Stomach (tissue), 9 donors: Measurements from ENCODE around the gene ALOX5AP. TPM values are rescaled to one million over a fixed set of nuclear protein-coding genes. Genes with fewer than 3 reads are reported as not detected.

Experiments
- DNase-seq, 2 donors: peaks; one replicate each; pipeline versions ENCODE4 v3.0.0 to v3.0.0-alpha.2; 2013 to 2019
- H3K27ac ChIP-seq, 5 donors: fragments of 200-600 bp in 4 of 5; sonication (generic) in 4 of 5; one replicate each; pipeline ENCODE4 v1.5.1; 2013 to 2019; ENCODE audit warnings: mild to moderate bottlenecking in 1 of 5, moderate library complexity in 1 of 5
- H3K27me3 ChIP-seq, 3 donors: fragments of 200-600 bp; sonication (generic); one replicate each; pipeline ENCODE4 v1.5.1; 2017 to 2019; ENCODE audit warnings: mixed run types in 1 of 3
- H3K36me3 ChIP-seq, 4 donors: fragments of 200-600 bp; sonication (generic); 1 replicate in 3 of 4; 2 replicates in 1 of 4; pipeline ENCODE4 v1.5.1; 2016 to 2019
- H3K4me1 ChIP-seq, 4 donors: fragments of 200-600 bp; sonication (generic); one replicate each; pipeline ENCODE4 v1.5.1; 2016 to 2019
- H3K4me3 ChIP-seq, 4 donors: fragments of 200-600 bp; sonication (generic) in 3 of 4; one replicate each; pipeline ENCODE4 v1.5.1; 2016 to 2019; ENCODE audit warnings: mild to moderate bottlenecking in 1 of 4
- H3K9me3 ChIP-seq, 4 donors: fragments of 200-600 bp; sonication (generic); one replicate each; pipeline ENCODE4 v1.5.1; 2016 to 2019
- EP300 ChIP-seq: sonication (generic); formaldehyde crosslinking; IDR thresholded peaks from one replicate; pipeline ENCODE4 v1.6.1; 2017; ENCODE audit warnings: antibody characterized with exemption
- POLR2A ChIP-seq, 4 donors: fragments of 450-650 bp; IDR thresholded peaks; one replicate each; pipeline ENCODE4 v1.6.1; 2016; ENCODE audit warnings: antibody characterized with exemption in 4 of 4, control low read depth in 2 of 4, mild to moderate bottlenecking in 1 of 4, moderate library complexity in 1 of 4
- POLR2AphosphoS5 ChIP-seq, 3 donors: sonication (generic); formaldehyde crosslinking; IDR thresholded peaks; one replicate each; pipeline ENCODE4 v1.6.1; 2016; ENCODE audit warnings: antibody characterized with exemption in 3 of 3
- WGBS, 5 donors: extraction: QIAGEN DNeasy Blood & Tissue Kit in 3 of 5; methylation state at CpG; one replicate each; pipeline versions ENCODE4 v1.1.5 to v1.1.7; 2013 to 2018; 5-methylcytosine and 5-hydroxymethylcytosine counted together
- intact Hi-C: fragments of 100-400 bp; cut with DNase I; formaldehyde crosslinking; loops from one replicate; pipeline ENCODE4 v1.15.1; 2023; ENCODE audit warnings: low total_unique reads
- polyA plus RNA-seq, 3 donors: library from polyadenylated mRNA; stranded (reverse); fragments of 200-250 nt; gene quantifications; one replicate each; pipeline ENCODE4 v1.2.3, GENCODE V29; 2013
- total RNA-seq, 5 donors: library from RNA; depleted of rRNA; stranded (reverse); fragments of >200 nt; gene quantifications; one replicate each; pipeline versions ENCODE4 v1.1.0 to v1.2.3, GENCODE V29; 2014 to 2016
- TF ChIP-seq, protein P1 (sequence below), 7 experiments: fragments of 450-650 bp in 4 of 7; fragments of 200-600 bp in 3 of 7; sonication (generic) in 3 of 7; IDR thresholded peaks; one replicate each; pipeline ENCODE4 v1.5.1; 2016 to 2019; ENCODE audit warnings: antibody characterized with exemption in 7 of 7, control low read depth in 2 of 7, mild to moderate bottlenecking in 1 of 7
- donor health status: healthy with polysubstance abuse.
- donor health status: Bipolar disorder and iron deficiency.
- donor health status: healthy.

The ALOX5AP gene
- total and polyA plus RNA-seq, 8 donors = 1.3 to 36.4 (median 7.7) TPM

- no peaks in the 10 kb centered on the region for H3K36me3 ChIP-seq
- no peak overlapping the region for H3K27ac ChIP-seq
- WGBS, 5 donors = 75 to 91% (median 89%) methylated on average over 8 of the region's 8 CpGs
- H3K9me3 ChIP-seq = no peaks in the 10 kb centered on the region
- TF ChIP-seq, protein P1, sequence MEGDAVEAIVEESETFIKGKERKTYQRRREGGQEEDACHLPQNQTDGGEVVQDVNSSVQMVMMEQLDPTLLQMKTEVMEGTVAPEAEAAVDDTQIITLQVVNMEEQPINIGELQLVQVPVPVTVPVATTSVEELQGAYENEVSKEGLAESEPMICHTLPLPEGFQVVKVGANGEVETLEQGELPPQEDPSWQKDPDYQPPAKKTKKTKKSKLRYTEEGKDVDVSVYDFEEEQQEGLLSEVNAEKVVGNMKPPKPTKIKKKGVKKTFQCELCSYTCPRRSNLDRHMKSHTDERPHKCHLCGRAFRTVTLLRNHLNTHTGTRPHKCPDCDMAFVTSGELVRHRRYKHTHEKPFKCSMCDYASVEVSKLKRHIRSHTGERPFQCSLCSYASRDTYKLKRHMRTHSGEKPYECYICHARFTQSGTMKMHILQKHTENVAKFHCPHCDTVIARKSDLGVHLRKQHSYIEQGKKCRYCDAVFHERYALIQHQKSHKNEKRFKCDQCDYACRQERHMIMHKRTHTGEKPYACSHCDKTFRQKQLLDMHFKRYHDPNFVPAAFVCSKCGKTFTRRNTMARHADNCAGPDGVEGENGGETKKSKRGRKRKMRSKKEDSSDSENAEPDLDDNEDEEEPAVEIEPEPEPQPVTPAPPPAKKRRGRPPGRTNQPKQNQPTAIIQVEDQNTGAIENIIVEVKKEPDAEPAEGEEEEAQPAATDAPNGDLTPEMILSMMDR (IDR thresholded peaks at IDR 0.05) = no peak
- TF ChIP-seq EP300 (no peak), POLR2A (IDR thresholded peaks at IDR 0.05) (no peak), POLR2AphosphoS5 (IDR thresholded peaks at IDR 0.05) (no peak)
- peaks cover 0 to 9% (median 0%) of the 10 kb centered on the region in 3 donors for H3K27me3 ChIP-seq
- intact Hi-C loops = no loop called here
- no peak overlapping the region for H3K4me3 ChIP-seq
- H3K4me1 ChIP-seq = peaks cover 0 to 11% (median 4%) of the 10 kb centered on the region in 4 donors
- no peak for DNase-seq
Observed at GRCh38 chr13:30729801-30730200, 5.5 kb upstream of the ALOX5AP start.

DNA sequence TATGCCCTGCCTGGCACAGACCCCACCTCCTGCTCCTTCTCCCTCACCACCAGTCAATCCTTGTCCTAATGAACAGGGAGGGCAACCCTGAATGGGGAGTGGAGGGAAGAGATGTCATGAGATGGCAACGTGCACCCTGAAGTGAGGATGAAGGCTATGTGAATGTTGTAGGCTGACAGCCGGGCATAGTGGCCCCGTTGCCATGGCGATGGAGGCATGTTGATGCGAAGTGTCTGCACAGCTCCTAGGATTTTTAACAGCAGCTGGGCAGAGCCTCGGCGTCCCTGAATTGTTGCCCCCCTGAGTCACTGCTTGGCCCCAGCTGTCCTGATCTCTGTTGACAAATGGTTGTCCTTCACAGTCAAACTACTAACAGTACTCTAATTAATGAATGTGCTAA, 4.8 kb upstream of the ALOX5AP start:
- Histone ChIP-seq H3K9me3 (no peaks in the 10 kb centered on the region), H3K27ac (no peak overlapping the region), H3K4me1 (peaks cover 0 to 11% (median 4%) of the 10 kb centered on the region in 4 donors), H3K27me3 (peaks cover 0 to 9% (median 0%) of the 10 kb centered on the region in 3 donors), H3K36me3 (no peaks in the 10 kb centered on the region), H3K4me3 (no peak overlapping the region)
- TF ChIP-seq EP300 (no peak), POLR2A (IDR thresholded peaks at IDR 0.05) (no peak), POLR2AphosphoS5 (IDR thresholded peaks at IDR 0.05) (no peak)
- TF ChIP-seq, protein P1 (IDR thresholded peaks at IDR 0.05) = no peak
- peak in 1 of 2 donors; percentile 45 for DNase-seq
- WGBS, 5 donors = 47 to 67% (median 59%) methylated on average over 6 to 7 of the region's 7 CpGs
- intact Hi-C loops = no loop called here

GRCh38 chr13:30731361-30732045, 3.8 kb upstream of the ALOX5AP start:
- peak overlapping the region; percentile 15 to 30 (median 20) for H3K4me3 ChIP-seq
- TF ChIP-seq, protein P1 (IDR thresholded peaks at IDR 0.05) = no peak
- TF ChIP-seq POLR2AphosphoS5 (IDR thresholded peaks at IDR 0.05) (no peak), POLR2A (IDR thresholded peaks at IDR 0.05) (no peak), EP300 (no peak)
- intact Hi-C loops = no loop called here
- no peak overlapping the region for H3K27ac ChIP-seq
- no peaks in the 10 kb centered on the region for H3K9me3 ChIP-seq
- peaks cover 0 to 11% (median 4%) of the 10 kb centered on the region in 4 donors for H3K4me1 ChIP-seq
- DNase-seq = no peak
- peaks cover 0 to 9% (median 0%) of the 10 kb centered on the region in 3 donors for H3K27me3 ChIP-seq
- no peaks in the 10 kb centered on the region for H3K36me3 ChIP-seq
- 64 to 80% (median 78%) methylated on average over 18 to 21 of the region's 21 CpGs for WGBS, 5 donors

GRCh38 chr13:30732046-30732390, 3.3 kb upstream of the ALOX5AP start:
- Histone ChIP-seq H3K9me3 (no peaks in the 10 kb centered on the region), H3K27ac (no peak overlapping the region), H3K4me1 (peaks cover 0 to 11% (median 4%) of the 10 kb centered on the region in 4 donors), H3K27me3 (peaks cover 0 to 9% (median 0%) of the 10 kb centered on the region in 3 donors), H3K4me3 (peak overlapping the region; percentile 15 to 30 (median 20)), H3K36me3 (no peaks in the 10 kb centered on the region)
- WGBS, 5 donors = 73 to 87% (median 80%) methylated on average over 21 of the region's 21 CpGs
- no peak for DNase-seq
- intact Hi-C loops = no loop called here
- TF ChIP-seq EP300 = no peak
- no peak for TF ChIP-seq POLR2AphosphoS5 (IDR thresholded peaks at IDR 0.05)
- TF ChIP-seq, protein P1 (IDR thresholded peaks at IDR 0.05) = no peak
